ENCODE results near the gene OTUD5. TPM values are rescaled to one million over a fixed set of nuclear protein-coding genes. Genes with fewer than 3 reads are reported as not detected.
A peak's percentile ranks its signal among the peaks of the same experiment; 100 is the strongest.

Gene OTUD5
- total RNA-seq, 1 donor from 2014 or later = 23.8 TPM

DNA sequence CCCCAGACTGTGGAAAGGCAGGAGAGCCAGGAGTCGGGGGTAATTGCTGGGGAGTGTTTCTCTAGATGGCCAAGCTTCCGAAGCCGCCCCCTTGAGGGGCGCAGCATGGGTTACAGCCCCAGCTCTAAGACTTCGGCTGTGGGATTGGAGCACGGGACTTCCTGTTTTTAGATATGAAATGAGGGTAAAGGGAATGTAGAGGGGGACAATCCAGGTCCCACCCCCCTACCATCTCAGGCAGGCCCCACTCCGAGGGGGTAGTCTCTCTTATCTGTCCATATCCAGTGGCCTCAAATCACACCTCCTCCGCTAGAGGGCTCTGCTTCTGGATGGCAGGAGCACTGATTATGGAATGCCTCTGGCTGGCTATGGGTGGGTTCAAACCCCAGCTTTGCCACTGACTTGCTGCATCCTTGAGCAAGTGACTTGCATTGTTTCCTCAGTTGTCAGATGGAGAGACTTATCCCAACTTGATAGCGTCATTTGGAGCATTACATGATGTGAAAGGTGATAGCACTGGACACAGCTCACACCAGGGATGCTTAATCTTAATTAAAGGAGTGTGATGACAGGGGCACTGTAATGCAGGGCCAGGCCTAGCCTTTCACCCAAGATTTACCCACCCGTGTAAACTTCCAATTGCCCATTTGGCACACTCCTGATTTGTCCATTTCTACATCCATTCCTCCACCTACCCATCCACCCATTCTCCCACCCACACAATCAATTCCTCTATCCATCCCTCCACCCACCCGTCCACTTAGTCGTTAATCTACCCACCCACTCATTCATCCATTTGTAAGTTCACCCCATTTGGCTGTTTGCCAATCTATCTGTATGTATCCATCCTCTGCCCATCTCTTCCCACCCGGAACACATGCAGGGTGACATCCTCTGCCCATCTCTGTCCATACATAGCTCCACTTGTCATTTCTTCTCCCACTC lies 15.1 kb upstream of the OTUD5 start:
- peak; percentile 49 to 58 for DNase-seq (ENCODE audit: low read depth in 2 of 2)

DNA sequence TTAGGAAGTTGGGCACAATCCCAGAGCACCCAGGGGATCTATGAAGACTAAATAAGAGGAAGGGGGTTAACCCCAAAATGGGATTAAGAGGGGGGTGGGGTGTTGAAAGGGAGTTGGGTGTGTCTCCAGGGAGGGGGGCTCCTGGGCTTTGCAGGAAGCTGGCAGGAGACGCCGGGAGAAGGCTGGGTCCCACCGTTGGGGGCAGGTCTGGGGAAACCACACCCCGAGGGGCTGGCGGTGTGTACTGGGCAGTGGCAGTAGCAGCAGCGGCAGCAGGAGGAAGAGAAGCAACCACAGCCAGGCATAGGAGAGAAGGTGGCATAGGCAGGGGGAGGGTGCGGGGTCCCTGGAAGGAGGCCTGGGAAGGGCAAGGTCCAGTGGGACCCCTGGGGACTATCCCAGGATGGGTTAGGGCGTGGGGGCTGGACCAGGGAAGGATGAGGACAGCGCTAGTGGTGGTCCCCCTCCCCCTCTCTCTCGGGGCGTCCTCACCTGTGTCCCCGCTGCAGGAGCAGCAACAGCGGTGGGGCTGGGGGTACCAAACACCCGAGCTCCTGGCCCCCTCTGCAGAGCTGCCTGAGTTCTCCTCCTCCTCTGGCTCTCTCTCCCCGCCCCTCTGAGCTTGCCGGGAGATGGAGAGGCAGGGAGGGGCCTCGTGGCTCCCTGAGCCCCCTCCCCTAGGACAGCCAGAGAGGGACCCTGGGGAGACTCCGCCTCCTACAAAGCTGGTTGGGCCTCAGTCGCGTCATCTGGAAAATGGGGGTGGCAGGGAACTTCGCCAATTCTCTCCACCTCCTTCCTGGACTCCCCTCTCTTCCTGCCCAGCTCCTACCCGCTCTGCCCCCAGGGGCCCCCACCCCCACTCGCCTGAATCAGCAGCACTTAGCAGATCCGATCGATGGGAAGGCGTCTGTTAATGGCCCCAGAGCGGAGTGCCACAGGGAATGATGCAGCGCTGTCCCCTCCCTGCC lies 14.1 kb upstream of the OTUD5 start, which contains the start of gene KCND1:
Gene KCND1, minus strand, starts transcription at position 596 of the 971 bp plus-strand sequence. CDS start 1,573 bp downstream, outside the sequence.
- peak; percentile 14 to 17 for DNase-seq (ENCODE audit: low read depth in 2 of 2)

DNA sequence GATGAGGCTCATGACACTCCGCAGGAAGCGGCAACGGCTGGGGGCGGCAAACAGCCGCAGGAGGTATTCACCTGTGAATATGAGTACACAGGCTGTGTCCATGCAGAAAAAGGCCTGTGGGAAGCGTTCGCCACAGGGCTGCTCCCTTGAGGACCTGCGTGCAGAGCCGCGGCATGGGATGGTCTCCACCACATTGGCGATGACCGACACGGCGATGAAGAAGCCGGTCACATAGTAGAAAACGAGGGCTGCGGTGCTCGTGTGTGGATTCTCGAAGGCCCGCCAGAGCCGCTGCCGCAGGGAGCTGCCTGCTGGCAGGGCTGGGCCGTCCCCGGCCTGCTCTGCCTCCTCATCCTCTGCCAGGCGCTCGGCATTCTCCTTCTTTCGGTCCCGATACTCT lies 12.1 kb upstream of the OTUD5 start:
- no peak for DNase-seq (ENCODE audit: low read depth in 2 of 2)

DNA sequence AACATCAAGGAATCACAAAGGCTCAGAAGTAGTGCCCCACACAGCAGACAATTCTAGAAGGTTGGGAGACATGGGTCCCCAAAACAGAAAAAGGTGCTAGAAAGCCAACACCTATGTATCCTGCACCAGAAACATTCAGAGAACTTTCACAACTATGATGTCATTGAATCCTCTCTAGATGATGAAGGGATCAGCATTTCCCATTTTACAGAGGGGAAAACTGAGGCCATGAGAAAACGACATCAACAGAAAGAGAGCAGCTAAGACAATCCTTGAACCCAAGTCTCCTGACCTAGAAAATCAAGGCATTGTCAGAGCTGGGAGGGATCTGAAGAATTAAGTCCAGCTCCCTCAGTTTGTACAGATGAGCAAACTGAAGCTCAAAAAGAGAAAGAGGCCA lies 11.0 kb upstream of the OTUD5 start:
- DNase-seq (ENCODE audit: low read depth in 2 of 2) = no peak

DNA sequence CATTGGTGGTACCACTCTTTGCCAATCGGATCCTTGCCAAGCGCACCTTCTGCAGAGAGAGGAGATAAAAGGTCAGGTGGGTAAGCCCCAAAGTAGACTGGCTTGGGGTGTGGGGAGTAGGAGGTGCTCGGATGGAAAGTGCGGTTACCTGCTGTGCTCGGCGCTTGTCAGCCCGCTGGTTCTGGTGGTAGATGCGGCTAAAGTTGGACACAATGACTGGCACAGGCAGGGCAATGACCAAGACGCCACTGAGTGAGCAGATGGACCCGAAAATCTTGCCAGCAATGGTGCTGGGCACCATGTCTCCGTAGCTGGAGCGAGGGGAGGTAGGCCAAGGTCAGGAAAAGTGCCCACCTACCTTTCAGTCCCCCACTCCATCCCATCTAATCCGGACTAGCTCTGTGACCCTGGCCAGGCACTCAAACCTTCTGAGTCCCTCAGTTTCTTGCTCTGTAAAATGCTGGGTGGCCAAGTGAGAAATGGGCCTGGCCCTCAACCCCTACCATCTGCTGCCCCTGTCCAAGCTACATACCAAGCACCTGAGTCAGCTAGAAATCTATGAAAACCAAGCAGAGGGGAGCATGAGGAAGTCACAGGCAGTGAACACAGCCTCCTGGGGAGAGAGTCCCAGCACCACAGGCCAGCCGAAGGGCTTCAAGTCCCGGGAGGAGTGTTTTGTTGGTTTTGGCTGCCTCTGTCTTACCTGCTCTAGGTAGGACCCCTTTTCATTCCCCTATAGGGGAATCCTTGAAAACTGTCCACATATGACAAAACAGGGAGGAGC lies 9.6 kb upstream of the OTUD5 start:
- no peak for DNase-seq (ENCODE audit: low read depth in 2 of 2)

DNA sequence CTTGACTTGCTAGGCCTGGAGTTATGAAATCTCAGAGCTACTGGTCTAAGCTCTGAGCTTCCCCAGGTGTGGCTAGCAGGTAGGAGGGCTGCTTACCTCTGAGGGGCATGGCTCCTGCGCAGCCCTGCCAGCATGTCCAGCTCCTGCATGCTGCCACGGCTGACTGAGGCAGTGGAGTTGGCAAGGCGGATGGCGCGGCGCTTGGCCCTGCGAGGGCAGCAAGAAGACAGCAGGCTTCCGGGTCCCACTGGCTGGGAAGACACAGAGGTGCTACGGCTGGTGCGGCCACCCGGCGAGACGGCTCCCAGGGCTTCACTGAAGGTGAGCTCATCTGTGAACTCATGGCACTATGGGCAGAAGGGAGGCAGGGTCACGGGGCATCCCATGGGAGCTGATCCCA lies 8.6 kb upstream of the OTUD5 start:
- DNase-seq (ENCODE audit: low read depth in 2 of 2) = no peak

DNA sequence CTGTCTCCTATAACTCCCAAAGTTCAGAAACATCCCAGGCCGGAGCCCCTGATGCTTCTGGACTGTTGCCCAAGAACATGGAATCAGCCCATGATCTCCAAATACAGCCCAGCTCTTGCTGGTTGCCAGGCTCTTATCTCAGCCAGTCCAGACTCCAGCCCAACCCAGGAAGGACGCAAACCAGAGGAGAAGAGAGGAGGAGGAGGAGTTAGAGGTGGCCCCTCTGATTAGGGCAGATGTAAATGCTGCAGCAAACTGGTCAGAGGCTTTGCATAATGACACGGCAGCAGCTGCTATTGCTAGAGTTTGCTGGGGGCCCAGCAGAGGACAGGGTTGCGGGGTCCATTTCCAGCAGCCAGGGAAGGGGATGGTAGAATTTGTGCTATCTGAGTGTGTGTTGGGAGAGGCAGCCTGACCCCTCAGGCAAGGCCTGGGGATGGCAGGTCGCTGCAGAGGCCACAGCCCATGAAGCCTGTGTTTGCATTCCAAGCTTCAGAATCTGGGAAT lies 4.2 kb upstream of the OTUD5 start:
- peak in 1 of 2 donors; percentile 34 for DNase-seq (ENCODE audit: low read depth in 2 of 2)

DNA sequence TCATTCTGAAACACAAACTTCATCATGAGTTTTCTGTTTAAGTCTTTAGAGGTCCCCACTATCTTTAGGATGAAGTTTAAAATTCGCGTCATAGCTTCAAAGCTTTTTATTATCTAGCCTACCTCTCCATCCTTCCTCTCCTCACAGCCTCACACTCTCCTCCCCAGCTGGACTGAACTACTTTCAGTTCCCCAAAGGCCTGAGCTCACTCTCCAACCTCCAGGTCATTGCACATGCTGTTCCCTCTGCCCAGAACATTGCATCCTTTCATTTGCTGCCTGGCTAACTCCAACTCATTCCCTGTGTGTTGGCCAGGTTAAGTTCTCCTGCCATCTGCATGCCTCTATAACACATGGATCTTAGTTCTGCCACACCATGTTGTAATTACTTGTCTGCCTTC lies 2.9 kb upstream of the OTUD5 start:
- DNase-seq (ENCODE audit: low read depth in 2 of 2) = no peak

DNA sequence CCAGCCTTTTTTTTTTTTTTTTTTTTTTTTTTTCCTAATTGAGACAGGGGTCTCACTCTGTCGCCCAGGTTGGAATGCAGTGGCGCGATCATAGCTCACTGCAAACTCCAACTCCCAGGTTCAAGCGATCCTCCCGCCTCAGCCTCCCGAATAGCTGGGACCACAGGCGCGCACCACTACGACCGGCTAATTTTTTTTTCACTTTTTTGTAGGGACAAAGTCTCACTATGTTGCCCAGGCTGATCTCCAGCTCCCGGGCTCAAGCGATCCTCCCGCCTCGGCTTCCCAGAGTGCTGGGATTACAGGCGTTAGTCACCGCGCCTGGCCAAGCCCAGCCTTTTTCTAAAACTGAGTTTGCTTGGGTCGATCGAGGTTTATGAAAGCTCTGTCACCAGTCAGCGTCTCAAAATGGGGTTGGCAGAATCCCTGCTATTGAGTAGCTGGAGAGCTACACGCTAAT lies 1.3 kb upstream of the OTUD5 start:
- peak; percentile 53 for DNase-seq (ENCODE audit: low read depth in 2 of 2)

DNA sequence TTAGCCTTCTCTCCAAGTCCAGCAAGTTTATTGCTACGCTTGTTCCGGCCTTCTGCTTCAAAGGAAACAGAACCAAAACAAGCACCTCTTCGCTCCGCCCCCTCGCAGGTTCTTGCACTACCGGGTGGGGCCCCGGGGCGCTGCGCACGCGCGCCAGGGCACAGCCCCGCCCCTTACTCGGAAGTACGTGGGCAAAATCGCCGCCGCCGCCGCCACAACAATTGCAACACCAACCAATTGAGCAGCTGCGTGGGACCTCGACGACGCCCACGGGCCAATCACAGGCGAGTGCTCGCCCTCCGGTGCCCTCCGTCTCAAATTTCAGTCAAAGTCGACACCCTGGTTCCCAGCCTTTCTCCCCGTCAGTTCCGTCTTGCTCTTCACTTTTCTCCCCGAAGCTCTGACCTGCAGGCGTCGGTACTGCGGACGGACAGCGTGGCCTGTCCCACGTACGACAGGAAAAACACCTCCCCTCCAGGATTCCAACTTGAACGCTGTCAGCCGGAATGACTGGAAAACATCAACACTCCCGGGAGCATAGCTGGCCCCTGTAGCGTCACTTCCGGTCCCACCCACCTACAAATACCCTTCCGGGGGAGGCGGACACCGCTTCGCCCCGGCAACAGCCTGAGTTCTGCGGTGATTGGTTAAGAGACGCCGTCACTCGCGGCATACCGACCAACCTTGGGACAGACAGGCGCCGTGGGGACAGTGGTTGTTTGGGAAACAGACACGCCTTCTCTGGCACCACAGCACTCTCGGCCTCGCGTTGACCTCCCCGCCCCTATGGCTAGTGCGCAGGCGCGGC lies 624 bp upstream of the OTUD5 start:
- peak; percentile 98 to 99 for DNase-seq (ENCODE audit: low read depth in 2 of 2)

DNA sequence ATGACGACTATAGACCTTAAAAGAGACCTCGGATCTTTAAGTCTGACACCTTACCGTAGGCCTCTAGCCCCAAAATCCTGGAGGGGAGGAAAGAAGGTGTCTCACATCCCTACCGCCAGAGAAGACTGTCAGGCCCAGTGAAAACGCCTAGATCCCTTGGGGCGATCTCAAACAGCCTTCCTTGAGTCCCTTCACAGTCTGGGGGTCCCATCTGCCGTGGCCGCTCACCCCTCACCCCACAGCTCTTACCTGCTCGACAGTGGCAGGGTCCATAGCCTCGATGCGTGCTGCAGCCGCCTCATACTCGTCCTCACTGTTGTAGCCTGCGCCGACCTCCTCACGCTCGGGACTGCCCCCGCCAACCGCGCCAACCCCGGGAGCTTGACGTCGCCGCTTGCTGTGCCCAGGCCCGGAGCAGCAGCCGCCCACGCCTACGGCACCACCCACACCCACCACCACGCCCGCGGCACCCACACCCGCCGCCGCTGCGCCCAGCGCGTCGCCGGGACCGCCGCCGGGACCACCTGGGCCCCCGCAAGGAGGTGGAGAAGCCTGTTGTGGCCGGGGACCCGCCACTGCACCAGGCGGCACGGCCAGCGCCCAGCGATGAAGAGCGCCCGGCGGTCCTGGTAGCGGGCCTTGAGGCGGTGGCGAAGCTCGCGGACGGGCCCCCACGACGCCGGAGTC lies 536 bp downstream of the OTUD5 start:
- peak; percentile 40 to 49 for DNase-seq (ENCODE audit: low read depth in 2 of 2)

DNA sequence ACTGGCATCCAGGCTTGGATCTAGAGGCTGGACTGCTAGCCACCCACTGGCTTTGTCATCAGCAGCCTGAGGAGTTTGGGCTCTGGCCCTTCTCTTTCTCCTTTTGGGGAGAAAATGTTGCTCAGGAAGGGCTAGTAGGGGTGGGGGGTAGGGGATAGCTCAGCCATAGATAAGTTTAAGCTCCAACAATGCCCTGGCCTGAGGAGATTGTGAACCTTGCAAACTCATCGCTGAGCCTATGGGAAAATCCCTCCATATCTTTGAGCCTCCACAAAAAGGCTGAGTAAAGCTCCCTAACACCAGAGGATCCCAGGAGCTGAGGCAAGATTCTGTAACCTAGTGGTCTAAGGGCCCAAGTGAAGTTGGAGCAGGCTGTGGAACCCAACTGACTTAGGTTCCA lies 8.8 kb downstream of the OTUD5 start:
- DNase-seq (ENCODE audit: low read depth in 2 of 2) = no peak

DNA sequence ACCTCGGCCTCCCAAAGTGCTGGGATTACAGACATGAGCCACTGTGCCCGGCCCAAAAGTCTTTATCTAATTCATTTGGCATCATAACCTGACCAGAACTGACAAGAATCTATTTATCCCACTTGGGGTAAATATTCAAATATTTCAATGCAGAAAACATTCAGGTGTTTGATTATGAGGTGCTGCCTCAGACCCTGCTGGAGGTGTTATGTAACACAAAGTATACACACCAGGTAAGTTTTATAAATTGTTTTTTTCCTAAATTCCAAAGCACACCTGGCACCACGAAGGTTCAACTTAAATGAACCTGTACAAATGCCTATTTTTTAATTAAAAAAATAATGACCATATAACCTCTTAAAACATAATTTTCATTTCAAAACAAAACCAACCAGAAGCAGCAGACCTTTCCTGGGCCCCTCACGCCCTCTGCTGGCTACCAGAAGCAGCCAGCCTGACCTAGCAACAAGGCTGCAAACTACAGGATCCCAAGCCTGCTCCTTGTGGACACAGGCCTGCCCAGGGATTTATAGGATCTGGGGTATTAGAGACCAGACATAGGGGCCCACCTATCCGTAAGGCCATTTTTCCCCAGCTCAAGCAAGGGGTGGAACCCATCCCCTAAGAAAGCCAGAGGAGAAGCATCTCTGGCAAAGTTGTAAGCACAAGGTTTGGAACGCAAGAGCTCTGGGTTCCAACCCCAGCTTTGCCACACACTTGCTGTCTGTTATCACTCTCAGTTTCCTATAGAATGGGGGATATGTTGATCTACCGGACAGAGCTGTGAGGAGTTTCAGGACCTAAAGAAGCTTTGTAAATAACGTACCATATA lies 11.7 kb downstream of the OTUD5 start:
- peak; percentile 57 to 69 for DNase-seq (ENCODE audit: low read depth in 2 of 2)

DNA sequence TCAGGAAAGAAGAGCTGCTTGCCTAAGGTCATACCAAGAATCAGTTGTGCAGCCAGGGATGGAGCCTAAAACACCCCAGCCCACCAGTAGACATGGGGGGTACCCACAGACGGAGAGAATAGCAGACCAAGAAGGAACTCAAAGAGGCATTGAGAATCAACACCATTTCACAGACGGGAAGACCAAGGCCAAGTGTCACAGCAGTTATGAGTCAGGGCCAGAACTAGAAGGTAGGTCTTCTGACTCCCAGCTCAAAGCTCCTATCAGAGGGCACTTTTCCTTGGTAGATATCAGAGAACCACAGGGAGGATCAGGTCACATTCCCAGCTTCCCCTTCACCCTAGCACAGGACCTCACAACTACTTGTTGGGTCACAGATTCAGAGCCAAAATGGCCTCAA lies 14.5 kb downstream of the OTUD5 start:
- no peak for DNase-seq (ENCODE audit: low read depth in 2 of 2)

DNA sequence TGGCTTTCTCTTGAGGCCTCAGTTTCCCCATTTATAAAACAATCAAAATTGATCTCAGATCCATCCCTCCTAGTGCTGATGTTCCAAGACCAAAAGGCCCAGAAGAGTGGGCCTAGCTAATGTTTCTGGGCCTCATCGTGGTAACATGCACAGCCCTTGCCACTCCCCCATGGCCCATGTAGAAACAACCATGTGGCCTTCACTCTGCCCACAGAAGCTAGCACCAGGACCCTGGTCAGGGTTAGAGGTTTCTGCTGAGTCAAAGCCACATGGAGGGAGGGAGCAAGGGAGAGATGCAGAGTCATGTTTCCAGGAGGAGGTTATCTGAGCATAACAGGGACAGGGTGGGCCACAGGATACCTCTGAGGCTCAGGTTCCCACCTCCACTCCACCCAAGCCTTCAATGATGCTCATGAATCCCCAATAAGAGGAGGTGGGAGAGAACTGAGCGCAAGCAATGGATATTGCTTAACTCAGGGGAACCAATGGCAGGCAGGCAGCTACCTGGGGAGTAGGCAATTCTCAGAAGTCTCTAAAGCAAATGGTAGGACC lies 16.9 kb downstream of the OTUD5 start:
- no peak for DNase-seq (ENCODE audit: low read depth in 2 of 2)

DNA sequence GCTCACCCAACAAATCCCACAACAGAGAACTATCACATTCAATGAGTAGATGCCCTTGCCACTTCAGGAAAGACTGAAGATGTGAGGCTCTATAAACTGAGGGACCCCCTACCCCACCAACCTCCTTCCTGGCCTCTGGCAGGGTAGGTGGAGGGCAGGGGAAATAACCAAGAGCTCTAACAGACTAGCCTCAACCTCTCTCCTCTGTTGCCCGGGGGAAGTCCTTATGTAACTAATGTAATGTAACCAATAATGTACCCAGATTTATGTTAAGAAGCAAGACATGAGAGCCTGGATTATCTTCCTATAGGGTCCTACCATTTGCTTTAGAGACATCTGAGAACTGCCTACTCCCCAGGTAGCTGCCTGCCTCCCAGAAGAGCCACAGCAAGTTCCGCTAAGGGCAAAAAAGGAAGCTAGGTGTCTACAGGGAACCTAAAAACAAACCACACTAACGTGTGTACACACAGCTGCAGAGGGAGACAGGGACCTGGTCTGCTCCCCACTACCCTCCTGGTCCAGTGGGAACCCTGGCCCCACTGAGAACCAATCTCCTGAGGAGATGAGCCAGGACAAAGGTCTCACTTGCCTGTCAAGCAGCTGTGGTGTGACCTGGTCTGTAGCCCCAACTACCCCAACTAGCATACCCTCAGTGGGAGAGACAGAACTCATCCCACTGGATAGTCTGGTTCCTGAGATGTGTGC lies 17.7 kb downstream of the OTUD5 start:
- DNase-seq (ENCODE audit: low read depth in 2 of 2) = no peak

DNA sequence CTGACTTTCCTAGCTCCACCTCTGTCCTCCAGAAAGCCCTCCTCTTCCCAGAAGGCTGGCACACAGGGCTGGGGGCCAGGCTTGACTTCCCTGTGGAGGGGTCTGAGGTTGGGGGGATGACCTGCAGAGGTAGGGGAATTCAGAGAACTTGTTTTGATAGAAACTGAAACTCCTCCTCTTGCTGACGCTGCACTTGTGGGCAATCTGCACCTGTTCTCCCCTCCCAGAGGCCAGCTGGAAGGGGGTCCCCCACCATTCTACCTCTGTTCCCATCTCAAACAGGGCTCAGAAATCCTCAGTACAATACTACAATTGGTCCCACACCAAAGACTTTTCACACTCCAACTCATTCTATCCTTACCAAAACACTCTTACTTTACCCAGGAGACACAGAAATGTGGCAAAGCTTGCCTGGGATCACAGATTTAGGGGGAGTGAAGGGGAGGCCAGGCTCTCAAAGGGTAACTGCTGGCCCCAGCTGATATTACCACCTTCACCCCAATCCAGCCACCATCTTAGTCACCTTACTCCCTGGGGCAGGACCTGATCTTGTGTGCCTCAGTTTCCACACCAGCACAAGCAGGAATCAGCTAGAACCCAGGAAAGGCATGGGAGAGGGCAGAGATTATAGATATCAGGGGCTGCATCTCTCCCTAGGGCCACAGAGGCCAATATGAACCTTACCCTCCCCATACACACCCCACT lies 18.5 kb downstream of the OTUD5 start:
- DNase-seq (ENCODE audit: low read depth in 2 of 2) = no peak
